NOMO-1 treated with dmso at 0.1 percent for 144 hours (cell line): Measurements from ENCODE around the gene ZNF280D.

Source experiments
- DNase-seq: peaks from one replicate; lab custom pipeline; 2025; ENCODE audit not compliant: unreplicated experiment; lab: John Stamatoyannopoulos, UW

The ZNF280D gene

GRCh38 chr15:56754772-56755370 is 21.6 kb upstream of the ZNF280D start:
- no peak for DNase-seq

DNA sequence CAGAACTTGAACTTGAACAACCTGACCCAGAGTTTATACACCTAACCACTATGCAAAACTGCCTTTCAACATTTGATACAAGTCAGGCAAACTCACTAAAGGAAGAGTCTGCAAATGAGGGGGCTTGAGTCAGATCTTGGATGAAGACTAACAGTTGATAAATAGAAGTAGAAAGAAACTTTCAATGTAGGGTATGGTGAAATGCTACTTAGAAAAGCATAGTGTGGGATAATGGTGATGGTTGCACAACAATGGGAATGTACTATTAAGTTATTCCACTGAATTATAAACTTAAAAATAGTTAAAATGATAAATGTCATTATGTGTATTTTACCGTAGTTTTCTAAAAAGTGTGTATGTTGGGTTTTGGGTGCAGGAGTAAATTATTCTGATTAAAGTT is 19.7 kb upstream of the ZNF280D start:
- no peak for DNase-seq

DNA sequence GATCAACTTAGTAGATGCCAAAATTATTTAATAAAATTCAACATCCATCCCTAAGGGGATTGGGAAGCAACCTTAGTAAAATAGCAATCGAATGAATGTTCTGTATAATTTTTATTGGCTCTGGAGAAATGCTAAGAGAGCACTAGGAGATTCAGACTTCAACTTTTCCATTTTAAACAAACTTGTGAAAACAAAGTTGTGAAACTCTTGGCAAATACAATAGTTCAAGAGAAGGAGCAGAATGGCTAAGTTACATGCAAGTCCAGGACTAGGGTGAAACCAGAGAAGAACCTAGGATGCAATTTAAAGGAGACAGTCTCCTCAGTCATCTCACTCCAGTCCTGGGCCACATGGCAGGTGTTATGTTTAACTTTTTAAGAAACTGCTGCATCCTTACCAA is 16.7 kb upstream of the ZNF280D start:
- no peak for DNase-seq

DNA sequence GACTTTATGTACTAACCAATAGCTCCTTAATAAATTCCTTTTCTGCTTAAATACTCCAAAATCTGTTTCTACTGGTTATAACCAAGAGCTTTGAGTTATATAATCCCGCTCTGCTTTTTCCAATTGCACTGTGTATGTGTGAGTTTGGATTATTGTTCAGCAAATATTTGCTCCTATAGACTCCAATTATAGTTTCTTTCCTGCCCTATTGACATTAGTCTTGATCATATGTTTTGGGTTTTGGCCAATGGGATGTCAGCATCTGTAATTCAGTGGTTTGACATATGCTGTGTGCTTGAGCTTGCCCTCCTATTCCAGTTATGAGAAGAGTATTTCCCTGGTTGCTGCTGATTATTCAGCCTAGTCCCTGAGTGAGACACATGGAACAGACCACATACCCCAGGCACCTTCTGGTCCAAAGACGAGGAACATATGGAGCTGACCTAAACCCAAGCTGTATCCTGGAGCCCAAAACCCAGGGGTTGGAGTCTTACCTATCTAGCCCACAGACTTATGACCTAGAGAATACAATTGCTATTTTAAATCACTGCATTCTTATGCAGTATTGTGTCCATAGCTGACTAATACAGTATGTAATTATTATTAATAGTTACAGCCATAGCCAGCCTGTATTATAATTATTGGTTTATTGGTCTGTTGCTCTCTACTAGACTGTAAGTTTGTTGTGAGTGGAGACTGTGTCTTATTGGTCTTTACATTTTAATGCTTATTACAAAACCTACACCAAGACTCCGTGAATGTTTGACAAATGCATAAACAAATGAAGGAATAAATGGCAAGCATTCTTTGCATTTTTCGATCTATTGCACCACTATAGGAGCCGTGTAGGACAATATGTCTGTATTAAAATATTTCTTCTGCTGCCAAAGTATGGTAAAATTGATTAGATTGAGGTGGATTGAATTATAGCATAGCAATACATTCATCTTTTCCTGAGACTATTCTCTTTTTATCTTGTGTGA is 11.7 kb upstream of the ZNF280D start:
- no peak for DNase-seq

DNA sequence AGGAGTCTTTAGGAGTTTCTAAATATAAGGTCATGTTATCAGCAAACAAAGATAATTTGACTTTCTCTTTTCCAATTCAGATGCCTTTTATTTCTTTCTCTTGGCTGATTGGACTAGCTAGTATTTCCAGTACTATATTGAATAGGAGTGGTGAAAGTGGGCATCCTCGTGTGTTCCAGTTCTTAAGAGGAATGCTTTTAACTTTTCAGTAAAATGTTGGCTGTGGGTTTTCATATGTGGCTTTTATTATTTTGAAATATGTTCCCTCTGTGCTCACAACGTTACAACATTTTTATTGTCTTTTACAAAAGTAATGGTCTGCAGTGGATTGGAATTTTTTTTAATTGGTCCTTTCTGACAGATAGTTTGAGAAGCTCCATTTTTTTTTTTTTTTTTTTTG is 8.2 kb upstream of the ZNF280D start:
- no peak for DNase-seq

DNA sequence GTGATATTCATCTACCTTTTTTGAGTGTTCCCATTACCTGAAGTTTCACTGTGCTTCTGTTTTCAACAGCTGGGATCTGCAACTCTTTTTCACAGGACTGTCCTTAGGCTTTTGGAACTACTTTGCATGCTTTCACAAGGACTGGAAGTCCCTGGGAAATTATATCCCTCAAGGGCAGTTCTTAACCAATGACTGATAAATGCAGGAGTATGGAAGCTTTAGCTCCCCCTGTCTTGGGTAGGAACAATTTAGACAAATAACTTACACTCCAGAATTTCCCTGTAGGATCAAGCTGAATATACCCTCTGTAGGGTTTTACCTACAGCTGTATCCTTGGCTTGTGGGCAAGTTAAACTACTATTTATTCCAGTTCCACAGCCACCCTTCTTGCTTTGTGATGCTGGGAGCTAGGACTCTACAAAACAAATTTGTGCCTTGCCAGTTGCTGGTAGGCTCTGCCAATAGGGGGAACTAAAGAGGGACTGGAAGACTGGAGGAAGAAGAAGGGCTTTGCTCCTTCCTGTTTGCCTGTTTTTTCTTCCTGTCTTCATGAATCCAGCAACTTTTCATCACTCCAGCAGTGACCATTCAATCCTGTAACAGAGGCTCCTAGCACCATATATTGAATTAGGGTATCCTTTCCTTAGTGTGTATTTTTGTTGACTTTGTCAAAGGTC is 6.8 kb upstream of the ZNF280D start:
- DNase-seq, result no peak

GRCh38 chr15:56739474-56739873 is 6.2 kb upstream of the ZNF280D start:
- DNase-seq, result no peak

DNA sequence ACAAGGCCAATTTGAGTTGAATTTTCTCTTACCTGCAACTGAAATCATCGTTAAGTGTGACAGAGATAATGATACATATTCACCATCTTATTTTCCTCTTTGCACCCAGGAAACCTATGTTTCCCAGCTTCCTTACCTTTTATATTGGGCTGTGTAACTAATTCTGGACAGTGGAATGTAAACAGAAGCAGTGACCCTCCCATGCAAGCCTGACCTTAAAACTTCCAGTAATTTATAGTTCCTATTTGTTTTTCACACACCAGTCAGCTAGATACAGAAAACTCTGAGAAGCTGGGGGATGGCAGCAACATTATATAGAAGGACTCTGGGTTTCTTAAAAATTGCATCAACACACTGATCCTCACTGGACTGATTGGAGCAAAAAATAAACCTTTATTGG is 4.5 kb upstream of the ZNF280D start:
- DNase-seq, result no peak

- DNase-seq, result no peak
Measured at GRCh38 chr15:56736881-56737707, 3.8 kb upstream of the ZNF280D start.

DNA sequence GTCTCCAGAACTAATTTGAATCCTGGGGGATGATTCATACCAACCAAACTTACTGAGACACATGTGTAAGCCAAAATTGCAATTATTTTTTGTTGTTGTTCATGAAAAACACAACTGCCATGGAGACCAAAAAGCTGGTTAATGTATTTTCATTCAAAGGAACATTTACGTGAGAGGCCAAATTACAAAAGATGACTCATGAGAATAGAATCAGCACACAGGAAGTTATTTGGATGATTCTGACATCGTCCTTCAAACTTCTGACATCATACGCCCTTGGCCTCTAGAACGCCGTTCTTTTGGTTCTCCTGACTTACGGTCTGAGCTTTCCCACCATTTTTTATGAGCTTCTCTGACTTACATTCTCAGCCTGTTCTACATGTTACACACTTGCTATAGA is 3.0 kb upstream of the ZNF280D start:
- DNase-seq, result no peak

- DNase-seq, result no peak
Measured at GRCh38 chr15:56735589-56735988, 2.3 kb upstream of the ZNF280D start.

DNA sequence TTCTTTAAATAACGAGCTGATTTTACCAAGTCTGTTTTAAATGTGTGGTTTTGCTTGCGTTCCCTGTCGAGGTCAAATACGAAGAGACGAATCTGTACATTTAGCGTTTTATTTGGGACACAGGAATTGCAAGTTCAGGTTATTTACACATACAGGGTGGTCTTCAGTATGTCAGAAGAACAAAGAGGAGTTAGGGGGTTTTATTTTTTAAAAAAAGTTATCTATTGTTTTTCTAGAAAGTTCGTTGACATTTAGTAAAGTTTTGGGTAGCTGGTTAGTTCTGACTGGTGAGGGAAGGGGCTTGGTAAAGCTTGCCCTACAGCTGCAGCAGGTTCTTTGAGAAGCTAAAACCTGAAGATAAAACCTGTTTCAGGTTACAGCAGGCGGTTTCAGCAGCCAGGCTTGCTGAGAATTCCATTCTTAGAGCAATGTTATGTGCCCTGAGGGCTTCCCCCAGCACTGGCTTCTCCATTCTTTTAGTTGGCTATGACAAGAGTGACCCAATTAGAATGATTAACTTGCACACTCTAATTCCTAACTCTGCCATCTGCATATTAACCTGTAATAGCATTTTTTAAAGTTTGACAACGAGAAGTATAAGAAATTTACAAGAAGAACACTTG is 815 bp upstream of the ZNF280D start:
- no peak for DNase-seq

DNA sequence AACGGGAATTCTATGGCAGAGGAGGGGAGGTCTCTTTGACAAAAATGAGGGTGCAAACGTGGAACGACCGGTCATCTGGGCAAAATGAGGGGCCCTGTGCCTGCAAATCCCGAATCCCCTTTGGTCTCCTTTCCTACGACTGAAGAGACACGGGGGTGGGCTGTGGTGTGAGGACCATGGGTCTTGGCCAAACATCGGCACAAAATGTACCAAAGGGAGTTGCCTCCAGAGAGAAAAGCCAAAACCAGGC is 498 bp downstream of the ZNF280D start:
- DNase-seq, result no peak

GRCh38 chr15:56732135-56732885 is 999 bp downstream of the ZNF280D start:
- no peak for DNase-seq

DNA sequence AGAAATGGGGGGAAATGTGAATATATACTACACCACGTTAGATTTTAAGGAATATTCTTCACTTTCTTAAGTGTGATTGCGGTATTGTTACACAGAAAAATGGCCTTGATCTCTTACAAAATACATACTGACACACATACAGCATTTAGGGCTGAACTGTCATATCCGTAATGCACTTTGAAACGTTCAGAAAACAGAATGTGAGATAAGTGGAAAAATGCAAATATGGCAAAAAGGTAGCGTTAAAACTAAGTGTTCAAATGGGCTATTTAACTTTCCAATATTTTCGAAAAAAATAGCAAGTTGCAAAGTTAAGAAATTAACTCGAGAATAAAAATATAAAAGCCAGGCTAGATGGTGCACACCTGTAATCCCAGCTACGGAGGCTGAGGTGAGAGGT is 1.8 kb downstream of the ZNF280D start:
- DNase-seq, result no peak

DNA sequence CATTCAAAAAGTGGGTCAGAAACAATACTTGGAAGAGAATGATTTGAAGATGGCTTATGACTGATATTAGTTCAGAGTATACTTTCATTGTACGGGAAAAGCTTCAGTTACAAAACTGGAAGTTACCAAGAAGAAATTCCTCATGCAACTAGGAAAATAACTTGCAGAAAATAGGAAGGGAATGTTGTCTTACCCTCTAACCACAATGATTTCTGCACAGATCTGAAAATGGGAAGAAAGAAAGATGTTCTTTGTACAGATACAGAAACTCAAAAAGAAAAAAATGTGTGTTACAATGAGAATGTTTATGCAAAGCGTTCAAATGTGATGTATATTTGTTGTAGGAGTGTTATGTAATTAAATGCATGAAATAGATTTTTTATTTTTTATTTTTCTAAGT is 3.7 kb downstream of the ZNF280D start:
- DNase-seq, result no peak

GRCh38 chr15:56725386-56725785 is 7.9 kb downstream of the ZNF280D start:
- DNase-seq, result no peak

DNA sequence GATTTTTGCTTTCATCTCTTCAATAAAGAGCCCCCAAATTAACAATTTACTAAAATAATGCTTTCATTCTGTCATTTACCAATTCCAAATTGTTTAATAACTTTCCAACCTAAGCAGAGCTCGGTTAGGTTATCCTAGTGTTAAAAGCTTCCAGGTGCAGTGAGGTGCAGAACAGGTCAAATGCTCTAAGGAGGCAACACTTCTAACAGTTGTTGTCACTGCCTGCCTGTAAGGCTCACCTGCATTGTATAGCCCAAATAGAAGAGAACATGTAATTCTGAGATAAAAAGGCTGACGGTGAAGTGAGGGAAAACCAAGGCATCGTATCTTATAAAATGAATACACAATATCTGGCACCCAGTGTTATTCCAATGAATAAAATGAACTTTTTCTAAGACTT is 9.1 kb downstream of the ZNF280D start:
- no peak for DNase-seq

GRCh38 chr15:56723787-56724186 is 9.5 kb downstream of the ZNF280D start:
- no peak for DNase-seq
